DND-41 (cell line): ENCODE data around the gene ADAM17.

Experiments used
- EZH2 ChIP-seq: IDR thresholded peaks from 3 replicates; pipeline ENCODE4 v1.6.1; 2012; ENCODE audit warnings: borderline replicate concordance, low read depth, mild to moderate bottlenecking, moderate library complexity, low read length, inconsistent platforms; ENCODE audit not compliant: severe bottlenecking
- TF ChIP-seq, protein P1 (sequence below): IDR thresholded peaks from 2 replicates; pipeline ENCODE4 v1.5.1; 2012; ENCODE audit warnings: borderline replicate concordance, low read length, moderate library complexity, mild to moderate bottlenecking; ENCODE audit not compliant: poor library complexity, severe bottlenecking; ENCODE audit errors: extremely low read depth

DNA sequence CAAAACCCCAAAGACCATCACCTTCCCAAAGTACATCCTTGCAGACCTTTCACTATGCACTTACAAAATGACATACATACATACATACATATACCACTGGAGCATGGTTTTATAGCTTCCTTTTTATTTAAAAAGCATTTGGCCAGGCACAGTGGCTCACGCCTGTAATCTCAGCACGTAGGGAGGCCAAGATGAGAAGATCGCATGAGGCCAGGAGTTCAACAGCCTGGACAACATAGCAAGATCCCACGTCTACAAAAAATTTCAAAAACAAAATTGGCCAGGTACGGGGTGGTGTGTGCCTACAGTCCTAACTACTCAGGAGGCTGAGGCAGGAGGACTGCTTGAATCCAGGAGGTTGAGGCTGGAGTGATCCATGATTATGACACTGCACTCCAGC is 29.9 kb upstream of the ADAM17 start:
- TF ChIP-seq, protein P1, sequence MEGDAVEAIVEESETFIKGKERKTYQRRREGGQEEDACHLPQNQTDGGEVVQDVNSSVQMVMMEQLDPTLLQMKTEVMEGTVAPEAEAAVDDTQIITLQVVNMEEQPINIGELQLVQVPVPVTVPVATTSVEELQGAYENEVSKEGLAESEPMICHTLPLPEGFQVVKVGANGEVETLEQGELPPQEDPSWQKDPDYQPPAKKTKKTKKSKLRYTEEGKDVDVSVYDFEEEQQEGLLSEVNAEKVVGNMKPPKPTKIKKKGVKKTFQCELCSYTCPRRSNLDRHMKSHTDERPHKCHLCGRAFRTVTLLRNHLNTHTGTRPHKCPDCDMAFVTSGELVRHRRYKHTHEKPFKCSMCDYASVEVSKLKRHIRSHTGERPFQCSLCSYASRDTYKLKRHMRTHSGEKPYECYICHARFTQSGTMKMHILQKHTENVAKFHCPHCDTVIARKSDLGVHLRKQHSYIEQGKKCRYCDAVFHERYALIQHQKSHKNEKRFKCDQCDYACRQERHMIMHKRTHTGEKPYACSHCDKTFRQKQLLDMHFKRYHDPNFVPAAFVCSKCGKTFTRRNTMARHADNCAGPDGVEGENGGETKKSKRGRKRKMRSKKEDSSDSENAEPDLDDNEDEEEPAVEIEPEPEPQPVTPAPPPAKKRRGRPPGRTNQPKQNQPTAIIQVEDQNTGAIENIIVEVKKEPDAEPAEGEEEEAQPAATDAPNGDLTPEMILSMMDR = no peak
- no peak for TF ChIP-seq EZH2
